ENCODE measurements around the gene ALG2. TPM values are rescaled to one million over a fixed set of nuclear protein-coding genes. Genes with fewer than 3 reads are reported as not detected.
"Not testable (repeated sequence)": the region's sequence is repeated elsewhere in the genome, so short reads cannot be mapped to it uniquely, and the experiment has no call there.

ALG2 gene
- polyA plus RNA-seq, 1 donor = 46.1 TPM

DNA sequence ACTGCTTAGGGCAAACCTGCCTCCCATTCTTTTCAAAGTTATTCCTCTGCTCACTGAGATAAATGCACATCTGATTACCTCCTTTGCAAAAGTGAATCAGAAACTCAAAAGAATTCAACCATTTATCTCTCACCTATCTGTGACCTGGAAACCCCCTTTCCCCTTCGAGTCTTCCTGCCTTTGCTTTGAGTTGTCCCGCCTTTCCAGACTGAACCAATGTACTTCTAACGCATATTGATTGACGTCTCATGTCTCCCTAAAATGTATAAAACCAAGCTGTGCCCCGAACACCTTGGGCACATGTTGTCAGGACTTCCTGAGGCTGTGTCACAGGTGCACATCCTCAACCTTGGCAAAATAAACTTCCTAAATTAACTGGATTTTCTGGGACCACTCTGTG lies 25.3 kb downstream of the ALG2 start:
- not testable (repeated sequence) for DNase-seq

DNA sequence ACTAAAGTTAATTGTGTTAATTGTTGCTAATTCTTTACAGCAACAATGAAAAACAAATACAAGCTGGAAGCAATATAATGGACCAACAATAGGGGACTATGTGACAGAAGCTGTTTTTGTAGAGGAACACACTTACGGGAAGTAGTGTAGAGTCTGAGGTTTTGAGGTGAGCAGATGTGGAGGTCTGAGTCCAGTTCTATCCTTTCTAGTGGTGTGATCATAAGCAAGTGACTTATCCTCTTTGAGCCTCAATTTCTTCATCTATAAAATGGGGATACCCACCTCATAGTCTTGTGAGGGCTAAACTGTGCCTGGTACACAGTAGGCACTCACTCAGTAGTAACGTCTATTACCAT lies 28.3 kb downstream of the ALG2 start:
- DNase-seq = no peak

DNA sequence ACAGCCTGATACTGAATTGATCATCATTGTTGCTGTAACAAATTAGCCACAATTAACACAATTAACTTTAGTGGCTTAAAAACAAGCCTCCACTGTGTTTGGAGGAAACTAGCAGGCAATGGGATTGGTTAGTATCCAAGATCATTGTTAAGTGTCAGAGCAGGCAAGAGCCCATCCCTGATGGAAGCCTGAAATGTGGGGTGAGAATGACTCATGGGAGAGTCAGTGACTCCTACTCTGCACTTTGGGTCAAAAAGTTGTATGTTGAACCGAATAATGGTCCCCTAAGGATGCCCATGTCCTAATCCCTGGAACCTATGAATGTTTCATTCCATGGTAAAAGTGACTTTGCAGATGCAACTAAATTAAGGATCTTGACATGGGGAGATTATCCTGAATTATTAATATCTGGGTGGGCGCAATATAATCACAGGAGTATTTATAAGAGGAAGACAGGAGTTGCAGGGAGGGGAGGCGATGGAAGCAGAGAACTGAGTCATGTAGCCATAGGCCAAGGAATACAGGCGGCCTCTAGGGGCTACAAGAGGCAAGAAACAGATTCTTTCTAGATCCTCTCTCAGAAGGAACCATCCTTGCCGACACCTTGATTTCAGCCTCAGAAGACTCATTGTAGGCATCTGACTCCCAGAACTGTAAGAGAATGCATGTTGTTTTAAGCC lies 28.8 kb downstream of the ALG2 start:
- DNase-seq = no peak

DNA sequence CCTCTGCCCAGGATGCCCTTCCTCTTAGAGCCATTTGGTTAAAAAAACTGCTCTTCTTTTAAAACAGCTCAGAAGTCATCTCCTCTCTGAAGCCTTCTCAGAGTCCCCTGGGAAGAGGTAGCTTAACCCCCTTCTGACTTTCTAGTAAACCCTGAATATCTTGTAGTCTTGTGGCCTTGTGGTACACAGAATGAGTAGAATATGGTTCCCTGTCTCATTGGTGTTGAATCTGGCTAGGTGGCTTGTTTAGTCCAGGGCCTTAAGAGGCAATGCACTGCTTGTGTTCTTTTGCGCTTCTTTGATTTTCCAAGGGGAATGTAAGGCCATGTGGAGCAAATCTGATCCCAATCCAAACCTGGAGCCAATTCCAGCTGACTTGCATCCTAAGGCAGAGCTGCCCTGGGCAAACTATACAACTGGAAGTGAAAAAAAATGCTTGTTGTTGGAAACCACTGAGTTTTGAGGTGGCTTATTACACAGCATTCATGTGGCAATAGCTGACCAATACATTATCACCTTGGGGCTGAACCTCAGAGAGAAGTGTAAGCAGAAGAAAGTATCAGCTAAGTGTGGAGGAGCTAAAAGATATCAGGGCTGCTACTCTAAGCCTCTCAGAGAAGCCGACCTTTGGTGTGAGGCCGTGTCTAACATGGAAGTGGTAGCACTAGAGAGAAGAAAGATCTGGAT lies 31.0 kb downstream of the ALG2 start:
- DNase-seq = no peak

- no peak for DNase-seq
Measured at GRCh38 chr9:99189887-99190596, 31.7 kb downstream of the ALG2 start.

DNA sequence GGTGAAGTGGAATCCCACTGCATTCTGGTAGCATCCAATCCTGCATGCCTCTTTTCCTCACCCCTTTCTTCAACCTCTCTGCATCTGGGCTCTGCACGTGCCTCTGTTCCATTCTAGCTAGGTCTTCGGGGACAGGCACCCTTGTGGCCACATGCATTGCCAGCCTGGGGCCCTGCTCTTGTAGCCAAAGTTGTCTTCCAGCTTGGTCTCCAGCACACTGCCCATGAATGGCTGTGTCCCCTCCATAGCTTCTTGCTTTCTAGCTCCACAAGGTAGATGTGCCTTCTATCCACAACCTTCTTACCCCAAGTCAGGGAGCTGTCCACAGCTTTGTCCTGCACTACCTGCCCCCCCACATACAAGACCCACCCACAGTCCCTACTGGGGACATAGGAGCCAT lies 32.6 kb downstream of the ALG2 start:
- no peak for DNase-seq

- DNase-seq = no peak
Measured at GRCh38 chr9:99187311-99187710, 34.4 kb downstream of the ALG2 start.

- DNase-seq = no peak
Measured at GRCh38 chr9:99185934-99186333, 35.8 kb downstream of the ALG2 start.

DNA sequence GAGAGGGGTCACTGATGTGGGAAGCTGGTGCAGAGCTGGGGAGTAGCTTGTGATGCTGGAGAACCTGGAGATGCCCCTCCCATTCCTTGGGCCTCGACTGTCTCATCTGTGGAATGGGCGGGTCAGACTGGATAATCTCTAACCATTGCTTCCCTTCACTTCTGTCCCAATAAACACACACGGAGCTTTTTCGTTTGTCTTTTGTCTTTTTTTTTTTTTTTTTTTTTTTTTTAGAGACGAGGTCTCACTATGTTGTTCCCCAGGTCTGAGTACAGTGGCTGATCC lies 36.5 kb downstream of the ALG2 start:
- no peak for DNase-seq

DNA sequence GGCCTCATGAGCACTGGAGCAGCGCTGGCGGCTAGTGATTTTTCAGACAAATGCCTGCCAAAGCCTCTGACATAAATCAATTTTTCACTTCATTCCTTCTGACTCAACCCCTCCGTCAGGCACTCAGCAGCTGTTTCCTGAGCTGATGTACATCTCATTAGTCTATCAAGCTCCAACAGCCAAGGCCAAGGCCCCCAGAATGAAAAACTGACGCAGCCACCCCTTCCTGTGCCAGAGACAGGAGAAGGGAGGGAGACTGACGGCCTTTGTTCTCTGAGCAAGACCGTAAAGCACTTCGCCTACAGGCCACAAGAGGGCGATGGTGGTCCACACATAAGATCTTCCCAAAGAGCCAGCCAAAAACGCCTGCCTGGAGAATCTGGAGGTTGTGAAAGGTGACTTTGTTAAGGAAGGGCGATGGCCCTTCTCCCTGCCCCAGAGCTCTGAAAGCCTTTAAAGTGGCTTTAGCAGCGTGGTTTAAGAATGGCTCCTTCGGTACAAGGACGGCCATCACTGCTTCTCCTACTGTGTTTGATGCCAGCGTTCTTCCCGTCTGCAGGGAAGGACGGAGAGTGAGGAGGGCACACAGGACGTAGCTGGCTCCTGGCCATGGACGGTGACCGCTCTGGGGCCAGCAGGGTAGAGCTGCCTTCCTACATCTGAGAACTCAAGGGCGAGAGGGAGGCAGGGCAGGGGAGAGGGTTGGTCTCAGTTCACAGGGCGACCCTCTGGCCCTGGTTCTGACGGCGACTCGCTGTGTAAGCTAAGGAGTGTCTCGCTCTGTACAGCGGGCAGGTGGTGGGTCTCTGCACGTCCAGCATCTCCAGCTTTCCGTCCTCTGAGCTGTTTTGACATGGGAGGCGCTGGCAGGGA lies 37.0 kb downstream of the ALG2 start:
- DNase-seq = peak; percentile 93

DNA sequence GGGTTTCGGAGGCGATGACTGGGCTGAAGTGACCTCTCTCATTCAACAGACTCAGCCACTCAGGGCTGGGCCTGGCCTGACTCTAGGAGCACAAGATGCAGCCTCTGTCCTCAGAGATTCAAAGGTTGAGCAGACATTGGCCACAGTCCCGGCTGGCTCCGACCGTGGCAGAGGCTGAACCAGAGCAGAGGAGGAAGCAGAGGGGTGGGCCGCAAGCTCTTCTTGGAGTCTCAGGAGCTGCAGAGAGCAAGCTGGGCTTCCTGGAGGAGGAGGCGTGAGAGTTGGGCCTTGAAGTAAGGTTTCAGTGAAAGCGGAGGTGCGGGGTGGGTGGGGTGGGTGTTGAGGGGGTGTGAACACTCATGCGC lies 37.6 kb downstream of the ALG2 start:
- DNase-seq = no peak

GRCh38 chr9:99183616-99184015 lies 38.1 kb downstream of the ALG2 start:
- no peak for DNase-seq

DNA sequence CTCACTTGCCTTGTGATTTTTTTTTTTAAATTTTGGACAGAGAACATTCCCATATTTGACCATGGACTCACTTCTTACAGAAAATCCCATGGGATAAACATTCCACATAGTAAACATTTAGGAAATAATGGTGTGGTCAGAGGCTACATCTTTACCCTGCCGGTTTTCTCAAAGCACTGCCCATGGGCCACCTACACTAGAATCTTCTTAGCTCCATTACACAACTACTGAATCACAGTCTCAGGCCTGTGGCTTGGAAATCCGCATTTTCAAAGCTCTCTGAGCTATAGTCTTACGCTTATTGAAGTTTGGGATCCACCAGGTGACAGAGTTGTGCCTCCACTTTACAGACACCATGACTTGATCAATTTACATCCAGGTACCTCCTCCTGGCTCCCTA lies 39.4 kb downstream of the ALG2 start:
- no peak for DNase-seq

DNA sequence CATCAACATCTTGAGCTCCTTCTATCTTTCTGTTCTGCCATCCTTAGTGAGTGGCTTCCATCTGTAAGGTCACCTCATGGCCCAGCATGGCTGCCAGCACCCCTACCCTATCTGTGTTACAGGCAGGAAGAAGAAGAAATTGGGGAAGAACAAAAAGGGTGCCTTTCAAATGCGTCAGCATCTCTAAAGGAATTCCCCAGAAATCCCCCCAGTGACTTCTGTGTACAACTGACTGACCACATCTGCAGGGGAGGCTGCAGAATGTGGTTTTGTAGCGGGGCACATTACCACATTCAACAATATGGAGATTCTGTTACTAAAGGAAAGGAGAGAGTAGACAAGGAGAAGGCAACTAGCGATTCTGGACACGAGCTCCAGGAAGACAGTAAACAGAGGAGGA lies 40.1 kb downstream of the ALG2 start:
- DNase-seq = no peak

DNA sequence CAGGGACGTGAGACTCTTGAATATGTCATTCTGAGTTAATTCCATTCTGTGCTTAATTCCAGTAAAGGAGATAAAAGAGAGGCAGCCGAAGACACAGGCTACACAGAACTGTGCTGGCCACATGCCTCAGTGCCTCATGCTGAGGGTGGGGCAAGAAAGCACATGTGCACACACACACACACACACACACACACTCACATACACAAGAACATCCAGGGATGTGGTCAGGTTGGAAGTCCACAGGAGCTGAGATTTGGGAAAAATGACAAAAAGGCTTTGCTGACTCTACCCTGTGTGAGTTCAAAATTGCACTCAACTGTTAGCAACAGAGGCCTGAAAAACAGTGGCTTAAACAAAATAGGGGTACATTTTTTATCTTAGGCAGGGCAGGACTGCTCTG lies 40.5 kb downstream of the ALG2 start:
- no peak for DNase-seq

- DNase-seq = no peak
Measured at GRCh38 chr9:99180662-99181061, 41.1 kb downstream of the ALG2 start.

DNA sequence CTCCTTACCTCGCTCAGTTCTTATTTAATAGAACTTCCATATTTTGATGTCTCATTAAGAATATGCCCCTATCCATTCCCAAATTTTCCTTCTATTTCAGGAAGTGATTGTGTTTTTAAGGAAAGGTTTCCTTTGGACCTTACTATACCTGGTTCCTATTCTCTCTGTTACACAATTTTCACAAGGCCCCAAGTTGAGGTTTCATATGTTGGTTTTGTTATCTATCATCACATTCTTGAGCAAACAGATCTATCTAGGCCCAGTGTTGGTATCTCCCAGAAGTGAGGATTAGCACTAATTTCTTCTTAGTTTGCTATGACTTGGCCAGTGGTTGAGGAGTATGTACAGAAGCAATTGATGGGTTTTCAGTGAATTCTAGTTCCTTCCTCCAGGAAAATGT lies 41.5 kb downstream of the ALG2 start:
- no peak for DNase-seq

- no peak for DNase-seq
Measured at GRCh38 chr9:99178912-99179872, 42.5 kb downstream of the ALG2 start.

GRCh38 chr9:99177576-99178366 lies 44.0 kb downstream of the ALG2 start:
- DNase-seq = no peak

- DNase-seq = no peak
Measured at GRCh38 chr9:99176527-99177013, 45.2 kb downstream of the ALG2 start.

Data from left kidney (tissue), 2 donors.